ENCODE results near the gene SLC22A17. TPM values are rescaled to one million over a fixed set of nuclear protein-coding genes. Genes with fewer than 3 reads are reported as not detected.

The SLC22A17 gene
- total RNA-seq, 1 donor from 2014 or later = 29.3 TPM

- Histone ChIP-seq H2AFZ (ENCODE audit: low read depth, low read length) (peak within 1 kb of the TSS; percentile 90), H3K9ac (ENCODE audit: low read length) (peak within 1 kb of the TSS; percentile 84), H4K20me1 (ENCODE audit: insufficient read depth, low read length) (no peaks in the 10 kb centered on the region), H3K36me3 (ENCODE audit: insufficient read depth, low read length) (no peaks in the 10 kb centered on the region), H3K4me1 (ENCODE audit: insufficient read depth, low read length) (peaks cover 16% of the 10 kb centered on the region), H3K4me2 (ENCODE audit: low read length) (peak within 1 kb of the TSS; percentile 96), H3K27ac (ENCODE audit: low read depth, low read length) (peak within 1 kb of the TSS; percentile 72), H3K4me3 (ENCODE audit: insufficient read depth, low read depth, low read length) (peak within 1 kb of the TSS; percentile 70), H3K79me2 (ENCODE audit: insufficient read depth, low read length) (peaks cover 18% of the 10 kb centered on the region), H3K27me3 (ENCODE audit: insufficient read depth, low read length) (no peaks in the 10 kb centered on the region), H3K9me3 (ENCODE audit: insufficient read depth, low read depth, low read length) (no peaks in the 10 kb centered on the region)
- no peaks in the 10 kb centered on the region for H3K27me3 Mint-ChIP-seq (ENCODE audit: low read depth, unreplicated experiment)
- peak within 1 kb of the TSS; percentile 77 for H3K27ac Mint-ChIP-seq (ENCODE audit: unreplicated experiment)
- DNase-seq (ENCODE audit: low read depth) (no peak), FAIRE-seq (no peak)
- H3K4me3 Mint-ChIP-seq (ENCODE audit: unreplicated experiment) = peak within 1 kb of the TSS; percentile 91
- H3K36me3 Mint-ChIP-seq (ENCODE audit: low read depth, unreplicated experiment) = no peaks in the 10 kb centered on the region
- TF ChIP-seq EZH2 (IDR thresholded peaks at IDR 0.05; ENCODE audit: insufficient read depth, low read length) = no peak
- TF ChIP-seq CTCF (IDR thresholded peaks at IDR 0.05; ENCODE audit: insufficient read depth, low read depth, low read length) = no peak
- no peaks in the 10 kb centered on the region for H3K9me3 Mint-ChIP-seq (ENCODE audit: unreplicated experiment)
- H3K4me1 Mint-ChIP-seq (ENCODE audit: low read depth, unreplicated experiment) = peaks cover 24% of the 10 kb centered on the region
Observed at GRCh38 chr14:23302290-23303225, 50.1 kb downstream of the SLC22A17 start, which contains the start of gene PPP1R3E. Gene PPP1R3E, minus strand, starts transcription at chr14:23302859. Its CDS starts 283 bp downstream, at chr14:23302576.

GRCh38 chr14:23301969-23302289, 50.8 kb downstream of the SLC22A17 start:
- H3K79me2 ChIP-seq (ENCODE audit: insufficient read depth, low read length) = peaks cover 12% of the 10 kb centered on the region
- Mint-ChIP-seq H3K36me3 (ENCODE audit: low read depth, unreplicated experiment) (peaks cover 3% of the 10 kb centered on the region), H3K27ac (ENCODE audit: unreplicated experiment) (no peak overlapping the region), H3K4me3 (ENCODE audit: unreplicated experiment) (peak overlapping the region; percentile 82), H3K9me3 (ENCODE audit: unreplicated experiment) (no peaks in the 10 kb centered on the region), H3K4me1 (ENCODE audit: low read depth, unreplicated experiment) (peaks cover 21% of the 10 kb centered on the region), H3K27me3 (ENCODE audit: low read depth, unreplicated experiment) (no peaks in the 10 kb centered on the region)
- TF ChIP-seq EZH2 (IDR thresholded peaks at IDR 0.05; ENCODE audit: insufficient read depth, low read length) (no peak), CTCF (IDR thresholded peaks at IDR 0.05; ENCODE audit: insufficient read depth, low read depth, low read length) (no peak)
- peak overlapping the region; percentile 70 for H3K4me3 ChIP-seq (ENCODE audit: insufficient read depth, low read depth, low read length)
- H3K4me1 ChIP-seq (ENCODE audit: insufficient read depth, low read length) = peaks cover 15% of the 10 kb centered on the region
- H3K27me3 ChIP-seq (ENCODE audit: insufficient read depth, low read length) = no peaks in the 10 kb centered on the region
- peak overlapping the region; percentile 96 for H3K4me2 ChIP-seq (ENCODE audit: low read length)
- no peaks in the 10 kb centered on the region for H3K9me3 ChIP-seq (ENCODE audit: insufficient read depth, low read depth, low read length)
- H4K20me1 ChIP-seq (ENCODE audit: insufficient read depth, low read length) = no peaks in the 10 kb centered on the region
- DNase-seq (ENCODE audit: low read depth) (no peak), FAIRE-seq (no peak)
- peak overlapping the region; percentile 84 for H3K9ac ChIP-seq (ENCODE audit: low read length)
- no peaks in the 10 kb centered on the region for H3K36me3 ChIP-seq (ENCODE audit: insufficient read depth, low read length)
- peak overlapping the region; percentile 90 for H2AFZ ChIP-seq (ENCODE audit: low read depth, low read length)
- H3K27ac ChIP-seq (ENCODE audit: low read depth, low read length) = peak overlapping the region; percentile 72

All from astrocyte (in vitro differentiated cells and primary cell).